ENCODE results near the gene ZNF214.

DNA sequence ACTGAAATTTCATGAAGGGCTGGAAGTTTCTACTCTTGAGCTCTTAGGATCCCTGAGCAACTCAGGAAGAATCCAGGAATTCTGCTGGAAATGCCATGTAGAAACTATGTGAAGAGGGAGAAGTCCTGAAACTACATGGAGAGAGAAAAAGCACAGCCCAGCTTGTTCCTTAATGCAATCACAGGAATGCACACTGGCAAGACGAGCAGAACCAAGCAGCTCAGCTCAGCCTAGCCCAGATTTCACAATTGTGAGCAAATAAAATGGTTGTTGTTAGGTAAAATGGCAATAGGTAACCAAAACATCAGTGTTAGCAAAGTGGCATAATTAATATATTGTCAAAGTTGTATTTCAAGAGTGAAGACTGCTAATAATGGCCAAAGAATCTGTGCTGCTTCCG is 28.1 kb downstream of the ZNF214 start:
- TF ChIP-seq, protein P1, sequence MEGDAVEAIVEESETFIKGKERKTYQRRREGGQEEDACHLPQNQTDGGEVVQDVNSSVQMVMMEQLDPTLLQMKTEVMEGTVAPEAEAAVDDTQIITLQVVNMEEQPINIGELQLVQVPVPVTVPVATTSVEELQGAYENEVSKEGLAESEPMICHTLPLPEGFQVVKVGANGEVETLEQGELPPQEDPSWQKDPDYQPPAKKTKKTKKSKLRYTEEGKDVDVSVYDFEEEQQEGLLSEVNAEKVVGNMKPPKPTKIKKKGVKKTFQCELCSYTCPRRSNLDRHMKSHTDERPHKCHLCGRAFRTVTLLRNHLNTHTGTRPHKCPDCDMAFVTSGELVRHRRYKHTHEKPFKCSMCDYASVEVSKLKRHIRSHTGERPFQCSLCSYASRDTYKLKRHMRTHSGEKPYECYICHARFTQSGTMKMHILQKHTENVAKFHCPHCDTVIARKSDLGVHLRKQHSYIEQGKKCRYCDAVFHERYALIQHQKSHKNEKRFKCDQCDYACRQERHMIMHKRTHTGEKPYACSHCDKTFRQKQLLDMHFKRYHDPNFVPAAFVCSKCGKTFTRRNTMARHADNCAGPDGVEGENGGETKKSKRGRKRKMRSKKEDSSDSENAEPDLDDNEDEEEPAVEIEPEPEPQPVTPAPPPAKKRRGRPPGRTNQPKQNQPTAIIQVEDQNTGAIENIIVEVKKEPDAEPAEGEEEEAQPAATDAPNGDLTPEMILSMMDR (IDR thresholded peaks at IDR 0.05; ENCODE audit: poor library complexity): no peak
- no peak for TF ChIP-seq EZH2 (IDR thresholded peaks at IDR 0.05; ENCODE audit: borderline replicate concordance)

Measured in hepatocyte (in vitro differentiated cells).